Astrocyte (in vitro differentiated cells and primary cell): Measurements from ENCODE around the gene SMARCA4. TPM values are rescaled to one million over a fixed set of nuclear protein-coding genes. Genes with fewer than 3 reads are reported as not detected.

Experiments
- DNase-seq: peaks from one replicate; pipeline ENCODE4 v3.0.0-alpha.2; 2010; ENCODE audit warnings: low read depth
- FAIRE-seq: peaks from 2 replicates; lab custom pipeline; 2011; peaks lifted over from hg19 to GRCh38; lab: Jason Lieb, UNC
- H2AFZ ChIP-seq: 2 replicates; pipeline ENCODE4 v1.6.0; 2012; ENCODE audit warnings: low read depth, low read length, inconsistent platforms
- H3K27ac ChIP-seq: 2 replicates; pipeline ENCODE4 v1.5.1; 2011; ENCODE audit warnings: low read depth, low read length, inconsistent platforms
- H3K27me3 ChIP-seq: 2 replicates; pipeline ENCODE4 v1.6.0; 2011; ENCODE audit warnings: low read length, inconsistent platforms; ENCODE audit not compliant: insufficient read depth
- H3K36me3 ChIP-seq: 2 replicates; pipeline ENCODE4 v1.5.1; 2011; ENCODE audit warnings: low read length, inconsistent platforms; ENCODE audit not compliant: insufficient read depth
- H3K4me1 ChIP-seq: 2 replicates; pipeline ENCODE4 v1.5.1; 2011; ENCODE audit warnings: low read length, inconsistent platforms; ENCODE audit not compliant: insufficient read depth
- H3K4me2 ChIP-seq: 2 replicates; pipeline ENCODE4 v1.6.0; 2012; ENCODE audit warnings: low read length, inconsistent platforms
- H3K4me3 ChIP-seq: 2 replicates; pipeline ENCODE4 v1.5.1; 2011; ENCODE audit warnings: low read depth, mild to moderate bottlenecking, low read length, inconsistent platforms; ENCODE audit not compliant: insufficient read depth
- H3K79me2 ChIP-seq: 2 replicates; pipeline ENCODE4 v1.6.0; 2012; ENCODE audit warnings: mild to moderate bottlenecking, low read length, inconsistent platforms; ENCODE audit not compliant: insufficient read depth
- H3K9ac ChIP-seq: 2 replicates; pipeline ENCODE4 v1.6.0; 2012; ENCODE audit warnings: mild to moderate bottlenecking, low read length, inconsistent platforms
- H3K9me3 ChIP-seq: 2 replicates; pipeline ENCODE4 v1.5.1; 2012; ENCODE audit warnings: low read depth, mild to moderate bottlenecking, low read length, inconsistent platforms; ENCODE audit not compliant: insufficient read depth
- H4K20me1 ChIP-seq: 2 replicates; pipeline ENCODE4 v1.6.0; 2012; ENCODE audit warnings: low read length, inconsistent platforms; ENCODE audit not compliant: insufficient read depth
- H3K27ac Mint-ChIP-seq: one replicate; pipeline ENCODE4 v1.8.0; 2021; ENCODE audit warnings: mild to moderate bottlenecking, mixed read lengths; ENCODE audit not compliant: unreplicated experiment
- H3K27me3 Mint-ChIP-seq: one replicate; pipeline ENCODE4 v1.8.0; 2021; ENCODE audit warnings: low read depth, mixed read lengths; ENCODE audit not compliant: unreplicated experiment
- H3K36me3 Mint-ChIP-seq: one replicate; pipeline ENCODE4 v1.8.0; 2021; ENCODE audit warnings: low read depth, mixed read lengths; ENCODE audit not compliant: unreplicated experiment
- H3K4me1 Mint-ChIP-seq: one replicate; pipeline ENCODE4 v1.8.0; 2021; ENCODE audit warnings: low read depth, mixed read lengths; ENCODE audit not compliant: unreplicated experiment
- H3K4me3 Mint-ChIP-seq: one replicate; pipeline ENCODE4 v1.8.0; 2021; ENCODE audit warnings: mild to moderate bottlenecking, moderate library complexity, mixed read lengths; ENCODE audit not compliant: unreplicated experiment
- H3K9me3 Mint-ChIP-seq: one replicate; pipeline ENCODE4 v1.8.0; 2021; ENCODE audit warnings: mild to moderate bottlenecking, mixed read lengths; ENCODE audit not compliant: unreplicated experiment
- EZH2 ChIP-seq: IDR thresholded peaks from 2 replicates; pipeline ENCODE4 v1.6.1; 2012; ENCODE audit warnings: mild to moderate bottlenecking, low read length, inconsistent platforms; ENCODE audit not compliant: insufficient read depth
- total RNA-seq: library from RNA; stranded (reverse); gene quantifications from 2 replicates; pipeline ENCODE4 v1.2.1, GENCODE V29; 2021
- TF ChIP-seq, protein P1 (sequence below): IDR thresholded peaks from 2 replicates; pipeline ENCODE4 v1.5.1; 2011; ENCODE audit warnings: low read depth, mild to moderate bottlenecking, inconsistent platforms, low read length, moderate library complexity; ENCODE audit not compliant: insufficient read depth

Gene SMARCA4
- total RNA-seq, 1 donor from 2014 or later: 159 TPM

DNA sequence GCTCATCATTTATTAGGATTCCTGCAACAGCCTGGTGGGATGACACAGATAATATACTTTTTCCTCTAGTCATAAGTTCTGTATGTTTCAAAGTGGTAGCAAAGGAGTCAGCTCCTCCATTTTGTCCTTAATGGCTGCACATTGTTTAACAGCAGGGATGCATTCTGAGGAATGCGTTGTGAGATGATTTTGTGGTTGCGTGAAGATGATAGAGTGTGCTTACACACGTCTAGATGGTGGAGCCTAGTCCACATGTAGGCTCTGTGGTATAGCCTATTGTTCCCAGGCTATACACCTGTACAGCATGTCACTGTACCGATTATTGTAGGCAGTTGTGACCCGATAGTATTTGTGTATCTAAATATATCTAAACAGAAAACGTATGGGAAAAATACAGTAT lies 4.6 kb downstream of the SMARCA4 start:
- Histone ChIP-seq H3K9me3 (no peaks in the 10 kb centered on the region), H3K9ac (no peak overlapping the region), H3K4me3 (no peak overlapping the region), H3K36me3 (no peaks in the 10 kb centered on the region), H4K20me1 (peaks cover 77% of the 10 kb centered on the region), H3K4me1 (peaks cover 11% of the 10 kb centered on the region), H3K27ac (no peak overlapping the region), H2AFZ (no peak overlapping the region), H3K27me3 (no peaks in the 10 kb centered on the region), H3K79me2 (peaks cover 93% of the 10 kb centered on the region), H3K4me2 (no peak overlapping the region)
- no peak for FAIRE-seq
- no peak overlapping the region for H3K27ac Mint-ChIP-seq
- DNase-seq: no peak
- peaks cover 3% of the 10 kb centered on the region for H3K36me3 Mint-ChIP-seq
- no peaks in the 10 kb centered on the region for H3K27me3 Mint-ChIP-seq
- peaks cover 13% of the 10 kb centered on the region for H3K4me1 Mint-ChIP-seq
- H3K9me3 Mint-ChIP-seq: no peaks in the 10 kb centered on the region
- H3K4me3 Mint-ChIP-seq: no peak overlapping the region
- no peak for TF ChIP-seq EZH2
- TF ChIP-seq, protein P1, sequence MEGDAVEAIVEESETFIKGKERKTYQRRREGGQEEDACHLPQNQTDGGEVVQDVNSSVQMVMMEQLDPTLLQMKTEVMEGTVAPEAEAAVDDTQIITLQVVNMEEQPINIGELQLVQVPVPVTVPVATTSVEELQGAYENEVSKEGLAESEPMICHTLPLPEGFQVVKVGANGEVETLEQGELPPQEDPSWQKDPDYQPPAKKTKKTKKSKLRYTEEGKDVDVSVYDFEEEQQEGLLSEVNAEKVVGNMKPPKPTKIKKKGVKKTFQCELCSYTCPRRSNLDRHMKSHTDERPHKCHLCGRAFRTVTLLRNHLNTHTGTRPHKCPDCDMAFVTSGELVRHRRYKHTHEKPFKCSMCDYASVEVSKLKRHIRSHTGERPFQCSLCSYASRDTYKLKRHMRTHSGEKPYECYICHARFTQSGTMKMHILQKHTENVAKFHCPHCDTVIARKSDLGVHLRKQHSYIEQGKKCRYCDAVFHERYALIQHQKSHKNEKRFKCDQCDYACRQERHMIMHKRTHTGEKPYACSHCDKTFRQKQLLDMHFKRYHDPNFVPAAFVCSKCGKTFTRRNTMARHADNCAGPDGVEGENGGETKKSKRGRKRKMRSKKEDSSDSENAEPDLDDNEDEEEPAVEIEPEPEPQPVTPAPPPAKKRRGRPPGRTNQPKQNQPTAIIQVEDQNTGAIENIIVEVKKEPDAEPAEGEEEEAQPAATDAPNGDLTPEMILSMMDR: no peak

DNA sequence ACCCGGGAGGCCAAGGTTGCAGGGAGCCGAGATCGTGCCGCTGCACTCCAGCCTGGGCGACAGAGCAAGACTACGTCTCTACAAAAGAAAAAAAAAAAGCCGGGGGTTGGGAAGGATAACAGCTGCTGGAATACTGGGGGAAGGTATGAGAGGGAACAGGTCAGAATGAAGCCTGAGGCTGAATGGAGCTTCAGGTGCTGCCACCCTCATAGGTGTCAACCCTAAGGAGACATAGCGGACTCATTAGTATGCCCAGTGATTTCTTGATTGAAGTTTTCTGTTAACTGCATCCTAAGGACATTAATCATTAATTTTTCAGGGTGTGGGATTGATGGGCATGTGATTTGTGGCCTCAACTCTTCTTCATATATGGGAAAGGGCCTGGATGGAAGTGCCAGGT lies 6.0 kb downstream of the SMARCA4 start:
- H3K27me3 Mint-ChIP-seq: no peaks in the 10 kb centered on the region
- H3K36me3 ChIP-seq: no peaks in the 10 kb centered on the region
- DNase-seq: no peak
- H3K79me2 ChIP-seq: peaks cover 96% of the 10 kb centered on the region
- H3K27me3 ChIP-seq: no peaks in the 10 kb centered on the region
- no peak overlapping the region for H3K4me3 ChIP-seq
- H3K9me3 Mint-ChIP-seq: no peaks in the 10 kb centered on the region
- no peak overlapping the region for H3K27ac Mint-ChIP-seq
- H3K9me3 ChIP-seq: no peaks in the 10 kb centered on the region
- no peak for FAIRE-seq
- H3K4me3 Mint-ChIP-seq: peak overlapping the region; percentile 50
- H3K4me2 ChIP-seq: no peak overlapping the region
- H3K36me3 Mint-ChIP-seq: peaks cover 7% of the 10 kb centered on the region
- no peak overlapping the region for H2AFZ ChIP-seq
- peaks cover 10% of the 10 kb centered on the region for H3K4me1 ChIP-seq
- no peak for TF ChIP-seq EZH2
- TF ChIP-seq, protein P1: no peak
- H3K27ac ChIP-seq: no peak overlapping the region
- no peak overlapping the region for H3K9ac ChIP-seq
- H4K20me1 ChIP-seq: peaks cover 85% of the 10 kb centered on the region
- peaks cover 13% of the 10 kb centered on the region for H3K4me1 Mint-ChIP-seq

DNA sequence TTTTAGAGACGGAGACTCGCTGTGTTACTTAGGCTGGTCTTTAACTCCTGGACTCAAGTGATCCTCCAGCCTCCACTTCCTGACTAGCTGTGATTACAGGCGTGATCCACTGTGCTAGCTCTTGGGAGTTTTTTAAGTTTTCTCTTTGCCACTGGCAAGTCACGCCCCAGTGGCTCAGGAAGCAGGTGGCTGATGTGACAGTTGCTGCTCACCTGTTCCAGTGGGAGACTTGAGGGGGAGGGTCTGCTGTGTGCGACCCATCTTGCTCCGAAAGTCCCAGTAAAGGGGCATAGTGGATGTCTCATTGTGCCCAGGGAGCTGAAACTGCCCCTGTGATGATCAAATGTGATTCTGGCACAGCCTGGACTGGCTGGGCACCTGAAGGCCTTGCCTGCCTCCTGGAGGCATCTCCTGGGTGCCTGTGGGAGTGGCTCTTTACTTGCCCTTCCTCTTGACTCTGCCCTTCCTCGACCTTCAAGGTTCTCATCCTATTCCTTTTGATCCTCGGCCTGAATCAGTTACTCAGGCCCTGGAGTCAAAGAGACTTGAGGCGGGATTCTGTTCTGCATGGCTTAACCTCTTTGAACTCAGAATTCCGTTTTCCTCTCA lies 7.8 kb downstream of the SMARCA4 start:
- peaks cover 7% of the 10 kb centered on the region for H3K36me3 Mint-ChIP-seq

More for the DNA sequence above, 7.8 kb downstream of the SMARCA4 start:
- Mint-ChIP-seq H3K27me3 (no peaks in the 10 kb centered on the region), H3K4me1 (peaks cover 8% of the 10 kb centered on the region), H3K4me3 (no peak overlapping the region), H3K9me3 (no peaks in the 10 kb centered on the region), H3K27ac (peak overlapping the region; percentile 29)
- Histone ChIP-seq H3K27ac (no peak overlapping the region), H2AFZ (no peak overlapping the region), H3K9ac (no peak overlapping the region), H4K20me1 (peaks cover 80% of the 10 kb centered on the region), H3K9me3 (no peaks in the 10 kb centered on the region), H3K27me3 (no peaks in the 10 kb centered on the region), H3K4me1 (peaks cover 3% of the 10 kb centered on the region), H3K4me2 (no peak overlapping the region), H3K4me3 (no peak overlapping the region), H3K36me3 (no peaks in the 10 kb centered on the region), H3K79me2 (peaks cover 94% of the 10 kb centered on the region)
- DNase-seq (no peak), FAIRE-seq (no peak)
- TF ChIP-seq EZH2: no peak
- TF ChIP-seq, protein P1: no peak
